Activated CD8-positive, alpha-beta T cell treated with anti-CD3 and anti-CD28 coated beads, Interleukin-2, amount 10 ng/mL, durations not matched to agents 7 days and 5 days (primary cell): Measurements from ENCODE around the gene RAPGEF1. TPM values are rescaled to one million over a fixed set of nuclear protein-coding genes. Genes with fewer than 3 reads are reported as not detected.
"Not testable (repeated sequence)": the region's sequence is repeated elsewhere in the genome, so short reads cannot be mapped to it uniquely, and the experiment has no call there.

ENCODE experiments used
- ATAC-seq: fragments of 150-1000 bp; cut with Tn5 transposase; one replicate; pipeline ENCODE4 v1.10.0; 2021; ENCODE audit warnings: moderate library complexity
- CTCF ChIA-PET: fragments of 350-600 bp; sonication (Branson Sonifier 250); formaldehyde crosslinking; loops from one replicate; lab custom pipeline; 2021; ENCODE audit warnings: antibody characterized with exemption; lab: Charles Lee
- POLR2A ChIA-PET: fragments of 350-600 bp; sonication (Branson Sonifier 250); formaldehyde crosslinking; loops from one replicate; lab custom pipeline; 2021; ENCODE audit warnings: antibody characterized with exemption; lab: Charles Lee
- DNase-seq: peaks from one replicate; pipeline ENCODE4 v3.0.0-alpha.2; 2020
- H3K27ac Mint-ChIP-seq: one replicate; pipeline ENCODE4 v1.8.0; 2021; ENCODE audit warnings: mild to moderate bottlenecking, mixed read lengths
- H3K27me3 Mint-ChIP-seq: one replicate; pipeline ENCODE4 v1.8.0; 2021; ENCODE audit warnings: low read depth, mixed read lengths
- H3K36me3 Mint-ChIP-seq: one replicate; pipeline ENCODE4 v1.8.0; 2021; ENCODE audit warnings: low read depth, mixed read lengths
- H3K4me1 Mint-ChIP-seq: one replicate; pipeline ENCODE4 v1.8.0; 2021; ENCODE audit warnings: low read depth, mixed read lengths
- H3K4me3 Mint-ChIP-seq: one replicate; pipeline ENCODE4 v1.8.0; 2021; ENCODE audit warnings: mild to moderate bottlenecking, mixed read lengths
- H3K9me3 Mint-ChIP-seq: one replicate; pipeline ENCODE4 v1.8.0; 2022; ENCODE audit warnings: mixed read lengths; ENCODE audit not compliant: insufficient read depth
- total RNA-seq, 2 experiments: library from RNA; stranded (reverse); gene quantifications; one replicate each; pipeline ENCODE4 v1.2.3, GENCODE V29; 2021

RAPGEF1 gene
- total RNA-seq, 2 experiments from 2014 or later, result 128 TPM

DNA sequence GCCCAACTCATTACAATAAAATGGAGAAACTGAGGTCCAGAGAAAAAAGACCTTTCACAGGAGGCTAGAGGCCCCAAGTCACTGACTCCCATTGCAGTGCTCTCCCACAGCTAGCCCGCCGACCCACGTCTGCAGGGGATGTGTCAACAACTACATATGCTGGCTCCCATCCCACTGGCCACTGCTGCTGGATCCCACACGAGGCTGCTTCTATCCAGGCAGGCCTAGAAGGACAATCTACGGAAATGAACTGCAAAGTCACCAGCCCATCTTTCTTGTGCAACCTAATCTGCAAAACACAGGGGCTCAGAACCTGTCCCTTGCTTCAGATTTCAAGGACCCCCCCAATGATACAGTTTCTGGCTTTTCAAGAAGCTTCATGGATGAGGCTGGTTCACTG lies 24.0 kb downstream of the RAPGEF1 start:
- no peak overlapping the region for H3K4me3 Mint-ChIP-seq
- no peak for ATAC-seq
- H3K4me1 Mint-ChIP-seq, result peaks cover 46% of the 10 kb centered on the region
- CTCF ChIA-PET, result no interaction called here
- no peaks in the 10 kb centered on the region for H3K9me3 Mint-ChIP-seq
- no peak for DNase-seq
- no peak overlapping the region for H3K27ac Mint-ChIP-seq
- POLR2A ChIA-PET, result no interaction called here
- H3K27me3 Mint-ChIP-seq, result no peaks in the 10 kb centered on the region
- peaks cover 35% of the 10 kb centered on the region for H3K36me3 Mint-ChIP-seq

GRCh38 chr9:131714821-131715220 lies 25.1 kb downstream of the RAPGEF1 start:
- ATAC-seq (no peak), DNase-seq (no peak)
- Mint-ChIP-seq H3K9me3 (no peaks in the 10 kb centered on the region), H3K27me3 (no peaks in the 10 kb centered on the region), H3K27ac (no peak overlapping the region), H3K4me1 (peaks cover 45% of the 10 kb centered on the region), H3K4me3 (no peak overlapping the region), H3K36me3 (peaks cover 32% of the 10 kb centered on the region)
- CTCF ChIA-PET, result interaction anchor here (0.9 kb wide), 1 partner anchor 123 kb away, joined by 3 read pairs; no protein-coding TSS in a partner anchor
- POLR2A ChIA-PET, result interaction anchor here (1.2 to 1.5 kb wide), 2 partner anchors 13 to 17 kb away, joined by 4 read pairs; no protein-coding TSS in a partner anchor

GRCh38 chr9:131714161-131714646 lies 25.7 kb downstream of the RAPGEF1 start:
- H3K27me3 Mint-ChIP-seq, result no peaks in the 10 kb centered on the region
- POLR2A ChIA-PET, result interaction anchor here (0.9 to 1.5 kb wide), 3 partner anchors 8 to 18 kb away, joined by 3 to 4 read pairs (median 4); no protein-coding TSS in a partner anchor
- ATAC-seq (no peak), DNase-seq (no peak)
- H3K4me3 Mint-ChIP-seq, result no peak overlapping the region
- no peaks in the 10 kb centered on the region for H3K9me3 Mint-ChIP-seq
- CTCF ChIA-PET, result interaction anchor here (0.9 kb wide), 1 partner anchor 37 kb away, joined by 3 read pairs; no protein-coding TSS in a partner anchor
- H3K36me3 Mint-ChIP-seq, result peaks cover 34% of the 10 kb centered on the region
- no peak overlapping the region for H3K27ac Mint-ChIP-seq
- H3K4me1 Mint-ChIP-seq, result peaks cover 47% of the 10 kb centered on the region

GRCh38 chr9:131713016-131713415 lies 26.9 kb downstream of the RAPGEF1 start:
- peaks cover 37% of the 10 kb centered on the region for H3K36me3 Mint-ChIP-seq
- CTCF ChIA-PET, result interaction anchor here (1.2 to 2.2 kb wide), 2 partner anchors 14 to 27 kb away, joined by 3 to 6 read pairs; no protein-coding TSS in a partner anchor

GRCh38 chr9:131712151-131712716 lies 27.6 kb downstream of the RAPGEF1 start:
- H3K36me3 Mint-ChIP-seq, result peaks cover 39% of the 10 kb centered on the region
- no peaks in the 10 kb centered on the region for H3K9me3 Mint-ChIP-seq
- H3K27ac Mint-ChIP-seq, result no peak overlapping the region
- ChIA-PET CTCF (interaction anchor here (1.2 to 4.9 kb wide), 3 partner anchors 15 to 34 kb away, joined by 3 to 29 read pairs (median 6); no protein-coding TSS in a partner anchor), POLR2A (no interaction called here)
- H3K4me3 Mint-ChIP-seq, result no peak overlapping the region
- ATAC-seq, result no peak
- DNase-seq, result no peak
- peaks cover 54% of the 10 kb centered on the region for H3K4me1 Mint-ChIP-seq
- H3K27me3 Mint-ChIP-seq, result no peaks in the 10 kb centered on the region

More at GRCh38 chr9:131713016-131713415, 26.9 kb downstream of the RAPGEF1 start:
- POLR2A ChIA-PET, result interaction anchor here (1.5 kb wide), 1 partner anchor 14 kb away, joined by 4 read pairs; no protein-coding TSS in a partner anchor
- DNase-seq (no peak), ATAC-seq (no peak)
- Mint-ChIP-seq H3K27me3 (no peaks in the 10 kb centered on the region), H3K9me3 (no peaks in the 10 kb centered on the region), H3K27ac (no peak overlapping the region), H3K4me3 (no peak overlapping the region), H3K4me1 (peaks cover 48% of the 10 kb centered on the region)

- Mint-ChIP-seq H3K27ac (peak overlapping the region; percentile 63), H3K27me3 (no peaks in the 10 kb centered on the region), H3K9me3 (no peaks in the 10 kb centered on the region), H3K4me1 (peaks cover 70% of the 10 kb centered on the region), H3K36me3 (peaks cover 39% of the 10 kb centered on the region), H3K4me3 (peak overlapping the region; percentile 26)
- POLR2A ChIA-PET, result interaction anchor here (1.1 to 3.7 kb wide), 10 partner anchors 10 to 43 kb away, joined by 3 to 25 read pairs (median 4); no protein-coding TSS in a partner anchor
- DNase-seq (no peak), ATAC-seq (peak; percentile 80)
- CTCF ChIA-PET, result interaction anchor here (1.0 to 4.9 kb wide), 13 partner anchors 9 to 119 kb away, joined by 3 to 29 read pairs (median 8); partner anchors contain the start of gene RAPGEF1
Observed at GRCh38 chr9:131709771-131710431, 30.0 kb downstream of the RAPGEF1 start.

- POLR2A ChIA-PET, result interaction anchor here (1.1 to 3.7 kb wide), 10 partner anchors 11 to 40 kb away, joined by 3 to 25 read pairs (median 4); no protein-coding TSS in a partner anchor
Observed at GRCh38 chr9:131709010-131709770, 30.7 kb downstream of the RAPGEF1 start.

DNA sequence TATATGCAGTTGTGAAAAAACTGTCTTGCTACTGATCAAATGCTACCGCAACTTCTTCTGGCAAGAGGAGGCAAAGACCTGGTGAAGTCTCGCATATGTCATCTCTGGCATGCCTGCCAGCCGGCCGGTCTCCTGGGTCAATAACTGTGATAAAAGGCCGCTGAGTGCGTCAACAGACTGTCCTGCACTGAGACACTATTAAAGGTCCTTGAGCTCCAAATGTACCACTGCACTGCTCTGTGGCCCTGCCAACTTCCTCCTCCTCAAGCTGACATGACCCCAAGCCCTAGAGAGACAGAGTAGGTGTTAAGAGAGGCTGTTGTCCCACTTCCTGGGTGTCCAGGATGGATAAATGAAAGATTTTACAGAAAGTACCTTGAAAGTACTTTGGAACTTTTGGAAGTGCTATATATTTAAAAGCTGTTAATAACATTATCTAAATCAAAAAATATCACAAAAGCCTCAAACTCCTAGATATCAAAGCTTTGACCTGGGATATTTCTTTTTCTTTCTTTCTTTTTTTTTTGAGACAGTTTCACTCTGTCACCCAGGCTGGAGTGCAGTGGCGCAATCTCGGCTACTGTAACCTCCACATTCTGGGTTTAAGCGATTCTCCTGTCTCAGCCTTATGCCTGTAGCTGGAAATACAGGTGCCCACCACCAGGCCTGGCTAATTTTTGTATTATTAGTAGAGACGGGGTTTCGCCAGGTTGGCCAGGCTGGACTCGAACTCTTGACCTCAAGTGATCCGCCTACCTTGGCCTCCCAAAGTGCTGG lies 31.5 kb downstream of the RAPGEF1 start:
- no peak overlapping the region for H3K4me3 Mint-ChIP-seq
- DNase-seq (no peak), ATAC-seq (peak; percentile 40)
- peak overlapping the region; percentile 57 for H3K27ac Mint-ChIP-seq
- H3K9me3 Mint-ChIP-seq, result no peaks in the 10 kb centered on the region
- peaks cover 74% of the 10 kb centered on the region for H3K4me1 Mint-ChIP-seq
- ChIA-PET CTCF (interaction anchor here (1.0 to 4.9 kb wide), 10 partner anchors 16 to 91 kb away, joined by 3 to 29 read pairs (median 8); partner anchors contain the start of gene RAPGEF1), POLR2A (interaction anchor here (1.2 to 3.7 kb wide), 4 partner anchors 20 to 39 kb away, joined by 3 to 25 read pairs (median 11); no protein-coding TSS in a partner anchor)
- H3K36me3 Mint-ChIP-seq, result peaks cover 31% of the 10 kb centered on the region
- H3K27me3 Mint-ChIP-seq, result no peaks in the 10 kb centered on the region

More at GRCh38 chr9:131709010-131709770, 30.7 kb downstream of the RAPGEF1 start:
- peaks cover 34% of the 10 kb centered on the region for H3K36me3 Mint-ChIP-seq
- peak overlapping the region; percentile 63 for H3K27ac Mint-ChIP-seq
- H3K9me3 Mint-ChIP-seq, DNase-seq, H3K4me3 Mint-ChIP-seq, ATAC-seq, H3K27me3 Mint-ChIP-seq: not testable (repeated sequence)
- peaks cover 75% of the 10 kb centered on the region for H3K4me1 Mint-ChIP-seq
- CTCF ChIA-PET, result interaction anchor here (1.0 to 4.9 kb wide), 16 partner anchors 10 to 118 kb away, joined by 3 to 29 read pairs (median 7); partner anchors contain the start of gene RAPGEF1

GRCh38 chr9:131707733-131708157 lies 32.1 kb downstream of the RAPGEF1 start:
- ChIA-PET POLR2A (interaction anchor here (2.5 to 3.7 kb wide), 2 partner anchors 20 to 30 kb away, joined by 17 to 25 read pairs; no protein-coding TSS in a partner anchor), CTCF (interaction anchor here (1.1 to 4.9 kb wide), 6 partner anchors 17 to 91 kb away, joined by 3 to 29 read pairs (median 18); partner anchors contain the start of gene RAPGEF1)
- ATAC-seq, result no peak
- Mint-ChIP-seq H3K27me3 (no peaks in the 10 kb centered on the region), H3K36me3 (peaks cover 25% of the 10 kb centered on the region), H3K27ac (peak overlapping the region; percentile 57), H3K4me3 (no peak overlapping the region), H3K4me1 (peaks cover 74% of the 10 kb centered on the region), H3K9me3 (no peaks in the 10 kb centered on the region)
- DNase-seq, result no peak

DNA sequence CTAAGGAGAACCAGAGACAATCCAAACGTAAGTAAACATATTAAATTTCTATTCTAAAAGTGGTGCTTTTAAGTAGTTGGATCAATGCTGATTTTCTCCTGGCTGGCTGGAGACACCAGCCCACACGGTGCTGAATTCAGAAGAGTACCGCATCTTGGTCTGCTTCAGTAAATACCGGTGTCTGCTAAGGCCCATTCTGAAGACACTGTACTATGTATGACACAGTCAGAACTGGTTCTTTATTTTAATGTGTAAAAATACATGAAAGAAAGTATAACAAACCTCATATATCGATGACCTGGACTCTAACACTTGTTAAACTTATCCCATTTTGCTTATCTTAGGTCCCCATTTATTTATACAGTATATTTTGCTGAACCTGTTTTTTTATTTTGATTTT lies 32.8 kb downstream of the RAPGEF1 start:
- Mint-ChIP-seq H3K4me1 (peaks cover 69% of the 10 kb centered on the region), H3K9me3 (no peaks in the 10 kb centered on the region), H3K27me3 (no peaks in the 10 kb centered on the region), H3K27ac (no peak overlapping the region), H3K4me3 (no peak overlapping the region), H3K36me3 (peaks cover 23% of the 10 kb centered on the region)
- POLR2A ChIA-PET, result no interaction called here
- CTCF ChIA-PET, result no interaction called here
- DNase-seq, result no peak
- no peak for ATAC-seq
